Suprapubic skin (tissue), 4 donors: ENCODE results near the gene FAM24A.
"Not testable (repeated sequence)": the region's sequence is repeated elsewhere in the genome, so short reads cannot be mapped to it uniquely, and the experiment has no call there.

Source experiments
- POLR2A ChIP-seq, 2 donors: fragments of 450-650 bp; IDR thresholded peaks; one replicate each; pipeline ENCODE4 v1.6.1; 2017; ENCODE audit warnings: antibody characterized with exemption in 2 of 2, mild to moderate bottlenecking in 2 of 2, moderate library complexity in 2 of 2
- POLR2AphosphoS5 ChIP-seq, 3 donors: sonication (generic); formaldehyde crosslinking; IDR thresholded peaks; one replicate each; pipeline ENCODE4 v1.6.1; 2017; ENCODE audit warnings: antibody characterized with exemption in 3 of 3
- TF ChIP-seq, protein P1 (sequence below), 2 donors: fragments of 200-600 bp in 1 of 2; fragments of 450-650 bp in 1 of 2; sonication (generic) in 1 of 2; IDR thresholded peaks; one replicate each; pipeline ENCODE4 v1.5.1; 2016 to 2019; ENCODE audit warnings: antibody characterized with exemption in 2 of 2, mild to moderate bottlenecking in 1 of 2, moderate library complexity in 1 of 2

- TF ChIP-seq, protein P1, sequence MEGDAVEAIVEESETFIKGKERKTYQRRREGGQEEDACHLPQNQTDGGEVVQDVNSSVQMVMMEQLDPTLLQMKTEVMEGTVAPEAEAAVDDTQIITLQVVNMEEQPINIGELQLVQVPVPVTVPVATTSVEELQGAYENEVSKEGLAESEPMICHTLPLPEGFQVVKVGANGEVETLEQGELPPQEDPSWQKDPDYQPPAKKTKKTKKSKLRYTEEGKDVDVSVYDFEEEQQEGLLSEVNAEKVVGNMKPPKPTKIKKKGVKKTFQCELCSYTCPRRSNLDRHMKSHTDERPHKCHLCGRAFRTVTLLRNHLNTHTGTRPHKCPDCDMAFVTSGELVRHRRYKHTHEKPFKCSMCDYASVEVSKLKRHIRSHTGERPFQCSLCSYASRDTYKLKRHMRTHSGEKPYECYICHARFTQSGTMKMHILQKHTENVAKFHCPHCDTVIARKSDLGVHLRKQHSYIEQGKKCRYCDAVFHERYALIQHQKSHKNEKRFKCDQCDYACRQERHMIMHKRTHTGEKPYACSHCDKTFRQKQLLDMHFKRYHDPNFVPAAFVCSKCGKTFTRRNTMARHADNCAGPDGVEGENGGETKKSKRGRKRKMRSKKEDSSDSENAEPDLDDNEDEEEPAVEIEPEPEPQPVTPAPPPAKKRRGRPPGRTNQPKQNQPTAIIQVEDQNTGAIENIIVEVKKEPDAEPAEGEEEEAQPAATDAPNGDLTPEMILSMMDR (IDR thresholded peaks at IDR 0.05), result not testable (repeated sequence)
- TF ChIP-seq POLR2A, POLR2AphosphoS5 (IDR thresholded peaks at IDR 0.05): not testable (repeated sequence)
These were observed 38.5 kb upstream of the FAM24A start for GRCh38 chr10:122871947-122872346.
